H1 (cell line): ENCODE results near the gene ZNF683. TPM values are rescaled to one million over a fixed set of nuclear protein-coding genes. Genes with fewer than 3 reads are reported as not detected.

ENCODE experiments used
- CBX5 ChIP-seq: fragments of 300-800, 300-1000 bp; sonication (generic); IDR thresholded peaks from 2 replicates; pipeline ENCODE4 v1.7.1; 2016; ENCODE audit warnings: antibody characterized with exemption, low read length, low read depth
- RXRA ChIP-seq: IDR thresholded peaks from 2 replicates; pipeline ENCODE4 v1.6.1; 2011; ENCODE audit warnings: low read depth, mild to moderate bottlenecking, low read length, moderate library complexity; ENCODE audit not compliant: insufficient read depth
- polyA plus RNA-seq, 7 experiments: library from polyadenylated mRNA; depleted of rRNA in 3 of 7; stranded (reverse) in 5 of 7; unstranded in 2 of 7; fragments of >200 nt in 5 of 7; fragments of 200-250 nt in 2 of 7; gene quantifications; 1 replicate in 5 of 7; 2 replicates in 1 of 7; 4 replicates in 1 of 7; pipeline versions ENCODE4 v1.2.1 to v1.2.3, GENCODE V29; 2011 to 2013; ENCODE audit warnings: missing spikeins in 2 of 7, mixed read lengths in 2 of 7
- total RNA-seq: library from RNA; stranded (reverse); fragmentation: NEBNext Ultra II Directional; extraction: Animal tissue kit (Norgen Biotek cat#: 25700); gene quantifications from 2 replicates; pipeline ENCODE4 v1.2.1, GENCODE V29; 2021
- TF ChIP-seq, protein P1 (sequence below): fragments of 300-600 bp; sonication (generic); IDR thresholded peaks from 2 replicates; pipeline ENCODE4 v1.7.1; 2012; ENCODE audit warnings: low read length, moderate library complexity, mild to moderate bottlenecking, inconsistent platforms; ENCODE audit not compliant: insufficient replicate concordance

Gene ZNF683
- total and polyA plus RNA-seq, 2 of the 8 experiments (the other 6 are each of a cell fraction or from before 2014, with no cell fraction given): not detected

DNA sequence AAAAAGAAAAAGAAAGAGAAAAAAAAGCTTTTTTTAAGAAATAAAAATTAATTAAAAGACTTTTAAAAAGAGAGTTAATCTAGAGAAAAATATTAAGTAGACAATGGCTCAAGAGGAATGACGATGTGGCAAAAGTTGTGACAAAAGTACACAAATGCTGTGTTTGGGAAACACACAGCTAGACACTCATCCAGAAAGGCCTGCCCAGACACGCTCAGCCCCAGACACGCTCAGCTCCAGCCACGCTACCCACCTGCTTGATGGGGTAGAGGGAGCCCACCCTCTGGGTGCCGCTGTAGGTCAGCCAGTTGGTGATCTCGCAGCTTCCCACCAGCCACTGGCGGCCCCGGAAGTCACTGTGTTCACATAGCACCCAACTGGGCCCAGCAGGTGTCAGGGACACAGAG lies 44.6 kb downstream of the ZNF683 start (continued):
- TF ChIP-seq, protein P1, sequence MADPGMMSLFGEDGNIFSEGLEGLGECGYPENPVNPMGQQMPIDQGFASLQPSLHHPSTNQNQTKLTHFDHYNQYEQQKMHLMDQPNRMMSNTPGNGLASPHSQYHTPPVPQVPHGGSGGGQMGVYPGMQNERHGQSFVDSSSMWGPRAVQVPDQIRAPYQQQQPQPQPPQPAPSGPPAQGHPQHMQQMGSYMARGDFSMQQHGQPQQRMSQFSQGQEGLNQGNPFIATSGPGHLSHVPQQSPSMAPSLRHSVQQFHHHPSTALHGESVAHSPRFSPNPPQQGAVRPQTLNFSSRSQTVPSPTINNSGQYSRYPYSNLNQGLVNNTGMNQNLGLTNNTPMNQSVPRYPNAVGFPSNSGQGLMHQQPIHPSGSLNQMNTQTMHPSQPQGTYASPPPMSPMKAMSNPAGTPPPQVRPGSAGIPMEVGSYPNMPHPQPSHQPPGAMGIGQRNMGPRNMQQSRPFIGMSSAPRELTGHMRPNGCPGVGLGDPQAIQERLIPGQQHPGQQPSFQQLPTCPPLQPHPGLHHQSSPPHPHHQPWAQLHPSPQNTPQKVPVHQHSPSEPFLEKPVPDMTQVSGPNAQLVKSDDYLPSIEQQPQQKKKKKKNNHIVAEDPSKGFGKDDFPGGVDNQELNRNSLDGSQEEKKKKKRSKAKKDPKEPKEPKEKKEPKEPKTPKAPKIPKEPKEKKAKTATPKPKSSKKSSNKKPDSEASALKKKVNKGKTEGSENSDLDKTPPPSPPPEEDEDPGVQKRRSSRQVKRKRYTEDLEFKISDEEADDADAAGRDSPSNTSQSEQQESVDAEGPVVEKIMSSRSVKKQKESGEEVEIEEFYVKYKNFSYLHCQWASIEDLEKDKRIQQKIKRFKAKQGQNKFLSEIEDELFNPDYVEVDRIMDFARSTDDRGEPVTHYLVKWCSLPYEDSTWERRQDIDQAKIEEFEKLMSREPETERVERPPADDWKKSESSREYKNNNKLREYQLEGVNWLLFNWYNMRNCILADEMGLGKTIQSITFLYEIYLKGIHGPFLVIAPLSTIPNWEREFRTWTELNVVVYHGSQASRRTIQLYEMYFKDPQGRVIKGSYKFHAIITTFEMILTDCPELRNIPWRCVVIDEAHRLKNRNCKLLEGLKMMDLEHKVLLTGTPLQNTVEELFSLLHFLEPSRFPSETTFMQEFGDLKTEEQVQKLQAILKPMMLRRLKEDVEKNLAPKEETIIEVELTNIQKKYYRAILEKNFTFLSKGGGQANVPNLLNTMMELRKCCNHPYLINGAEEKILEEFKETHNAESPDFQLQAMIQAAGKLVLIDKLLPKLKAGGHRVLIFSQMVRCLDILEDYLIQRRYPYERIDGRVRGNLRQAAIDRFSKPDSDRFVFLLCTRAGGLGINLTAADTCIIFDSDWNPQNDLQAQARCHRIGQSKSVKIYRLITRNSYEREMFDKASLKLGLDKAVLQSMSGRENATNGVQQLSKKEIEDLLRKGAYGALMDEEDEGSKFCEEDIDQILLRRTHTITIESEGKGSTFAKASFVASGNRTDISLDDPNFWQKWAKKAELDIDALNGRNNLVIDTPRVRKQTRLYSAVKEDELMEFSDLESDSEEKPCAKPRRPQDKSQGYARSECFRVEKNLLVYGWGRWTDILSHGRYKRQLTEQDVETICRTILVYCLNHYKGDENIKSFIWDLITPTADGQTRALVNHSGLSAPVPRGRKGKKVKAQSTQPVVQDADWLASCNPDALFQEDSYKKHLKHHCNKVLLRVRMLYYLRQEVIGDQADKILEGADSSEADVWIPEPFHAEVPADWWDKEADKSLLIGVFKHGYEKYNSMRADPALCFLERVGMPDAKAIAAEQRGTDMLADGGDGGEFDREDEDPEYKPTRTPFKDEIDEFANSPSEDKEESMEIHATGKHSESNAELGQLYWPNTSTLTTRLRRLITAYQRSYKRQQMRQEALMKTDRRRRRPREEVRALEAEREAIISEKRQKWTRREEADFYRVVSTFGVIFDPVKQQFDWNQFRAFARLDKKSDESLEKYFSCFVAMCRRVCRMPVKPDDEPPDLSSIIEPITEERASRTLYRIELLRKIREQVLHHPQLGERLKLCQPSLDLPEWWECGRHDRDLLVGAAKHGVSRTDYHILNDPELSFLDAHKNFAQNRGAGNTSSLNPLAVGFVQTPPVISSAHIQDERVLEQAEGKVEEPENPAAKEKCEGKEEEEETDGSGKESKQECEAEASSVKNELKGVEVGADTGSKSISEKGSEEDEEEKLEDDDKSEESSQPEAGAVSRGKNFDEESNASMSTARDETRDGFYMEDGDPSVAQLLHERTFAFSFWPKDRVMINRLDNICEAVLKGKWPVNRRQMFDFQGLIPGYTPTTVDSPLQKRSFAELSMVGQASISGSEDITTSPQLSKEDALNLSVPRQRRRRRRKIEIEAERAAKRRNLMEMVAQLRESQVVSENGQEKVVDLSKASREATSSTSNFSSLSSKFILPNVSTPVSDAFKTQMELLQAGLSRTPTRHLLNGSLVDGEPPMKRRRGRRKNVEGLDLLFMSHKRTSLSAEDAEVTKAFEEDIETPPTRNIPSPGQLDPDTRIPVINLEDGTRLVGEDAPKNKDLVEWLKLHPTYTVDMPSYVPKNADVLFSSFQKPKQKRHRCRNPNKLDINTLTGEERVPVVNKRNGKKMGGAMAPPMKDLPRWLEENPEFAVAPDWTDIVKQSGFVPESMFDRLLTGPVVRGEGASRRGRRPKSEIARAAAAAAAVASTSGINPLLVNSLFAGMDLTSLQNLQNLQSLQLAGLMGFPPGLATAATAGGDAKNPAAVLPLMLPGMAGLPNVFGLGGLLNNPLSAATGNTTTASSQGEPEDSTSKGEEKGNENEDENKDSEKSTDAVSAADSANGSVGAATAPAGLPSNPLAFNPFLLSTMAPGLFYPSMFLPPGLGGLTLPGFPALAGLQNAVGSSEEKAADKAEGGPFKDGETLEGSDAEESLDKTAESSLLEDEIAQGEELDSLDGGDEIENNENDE: no peak
- no peak for TF ChIP-seq RXRA
- no peak for TF ChIP-seq CBX5
- TF ChIP-seq, all 59 proteins: peak for 0
